Spleen (tissue), 7 donors: ENCODE data around the gene UROC1.

ENCODE experiments used
- CTCF ChIP-seq, 11 experiments: fragments of 200-600 bp in 7 of 11; fragments of 450-650 bp in 4 of 11; sonication (generic) in 4 of 11; IDR thresholded peaks in 8 of 11; conservative IDR thresholded peaks in 3 of 11; 1 replicate in 7 of 11; 2 replicates in 4 of 11; pipeline versions ENCODE4 v1.4.0 to v1.8.0; 2016 to 2021; ENCODE audit warnings: antibody characterized with exemption in 11 of 11, inconsistent platforms in 4 of 11, mild to moderate bottlenecking in 1 of 11
- POLR2A ChIP-seq, 3 donors: fragments of 450-650 bp; IDR thresholded peaks; one replicate each; pipeline ENCODE4 v1.5.1; 2017; ENCODE audit warnings: antibody characterized with exemption in 3 of 3, mild to moderate bottlenecking in 1 of 3
- POLR2AphosphoS5 ChIP-seq, 3 donors: sonication (generic); formaldehyde crosslinking; IDR thresholded peaks; one replicate each; pipeline ENCODE4 v1.5.1; 2017; ENCODE audit warnings: antibody characterized with exemption in 3 of 3
- donor health status: DM: no; HTN: no; CAD: no; lungs with moderate emphysema.
- donor health status: DM: no; HTN: no; CAD: no.
- donor health status: DM: no; HTN: no; CAD: no.

DNA sequence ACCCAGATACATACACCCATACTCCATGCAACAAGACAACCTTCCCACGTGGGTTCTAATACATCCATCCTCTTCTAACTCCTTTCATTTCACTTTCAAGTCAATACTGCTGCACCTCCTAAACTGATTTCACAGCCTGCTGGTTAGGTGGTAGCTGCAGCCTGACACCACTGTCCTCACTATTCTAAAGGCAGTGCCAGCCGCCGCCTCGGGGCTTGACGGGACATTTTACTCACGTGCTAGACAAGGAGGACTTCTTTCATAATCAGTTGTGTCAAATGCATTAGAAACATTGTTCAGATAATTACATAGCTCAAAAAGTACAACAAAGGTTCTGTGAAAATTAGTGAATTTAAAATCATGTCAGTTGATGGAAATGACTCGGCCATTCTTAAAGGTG lies 6.3 kb downstream of the UROC1 start:
- TF ChIP-seq POLR2A (IDR thresholded peaks at IDR 0.05), result no peak
- no peak for TF ChIP-seq CTCF (IDR thresholded peaks at IDR 0.05 in 8 of 11, conservative IDR thresholded peaks at IDR 0.05 in 3 of 11)
- TF ChIP-seq POLR2AphosphoS5 (IDR thresholded peaks at IDR 0.05), result no peak
